ENCODE data around the gene TFAP2A. TPM values are rescaled to one million over a fixed set of nuclear protein-coding genes. Genes with fewer than 3 reads are reported as not detected.

Gene TFAP2A
- total RNA-seq = 0.78 and 2.1 TPM in 2 replicates

GRCh38 chr6:10414756-10415616, at the start of gene TFAP2A:
Gene TFAP2A (minus strand): TSS chr6:10415074. CDS start chr6:10414991, 83 bp downstream.
- DNase-seq (ENCODE audit: low read depth, low spot score) = peak; percentile 66

- no peak for DNase-seq (ENCODE audit: low read depth, low spot score)
Observed at GRCh38 chr6:10463491-10464481, 48.9 kb upstream of the TFAP2A start.

- no peak for DNase-seq (ENCODE audit: low read depth, low spot score)
Observed at GRCh38 chr6:10463040-10463439, 48.2 kb upstream of the TFAP2A start.

GRCh38 chr6:10461850-10462249, 47.0 kb upstream of the TFAP2A start:
- DNase-seq (ENCODE audit: low read depth, low spot score) = no peak

- no peak for DNase-seq (ENCODE audit: low read depth, low spot score)
Observed at GRCh38 chr6:10460096-10460495, 45.2 kb upstream of the TFAP2A start.

GRCh38 chr6:10458287-10458686, 43.4 kb upstream of the TFAP2A start:
- DNase-seq (ENCODE audit: low read depth, low spot score) = no peak

- no peak for DNase-seq (ENCODE audit: low read depth, low spot score)
Observed at GRCh38 chr6:10453596-10453995, 38.7 kb upstream of the TFAP2A start.

- no peak for DNase-seq (ENCODE audit: low read depth, low spot score)
Observed at GRCh38 chr6:10451828-10452509, 37.1 kb upstream of the TFAP2A start.

GRCh38 chr6:10451394-10451793, 36.5 kb upstream of the TFAP2A start:
- no peak for DNase-seq (ENCODE audit: low read depth, low spot score)

GRCh38 chr6:10449751-10450150, 34.9 kb upstream of the TFAP2A start:
- no peak for DNase-seq (ENCODE audit: low read depth, low spot score)

GRCh38 chr6:10448096-10448495, 33.2 kb upstream of the TFAP2A start:
- DNase-seq (ENCODE audit: low read depth, low spot score) = no peak

- no peak for DNase-seq (ENCODE audit: low read depth, low spot score)
Observed at GRCh38 chr6:10446548-10446947, 31.7 kb upstream of the TFAP2A start.

- no peak for DNase-seq (ENCODE audit: low read depth, low spot score)
Observed at GRCh38 chr6:10441655-10442009, 26.8 kb upstream of the TFAP2A start.

- DNase-seq (ENCODE audit: low read depth, low spot score) = no peak
Observed at GRCh38 chr6:10441004-10441654, 26.3 kb upstream of the TFAP2A start.

GRCh38 chr6:10437891-10438290, 23.0 kb upstream of the TFAP2A start:
- no peak for DNase-seq (ENCODE audit: low read depth, low spot score)

- no peak for DNase-seq (ENCODE audit: low read depth, low spot score)
Observed at GRCh38 chr6:10434235-10434634, 19.4 kb upstream of the TFAP2A start.

GRCh38 chr6:10433322-10433721, 18.4 kb upstream of the TFAP2A start:
- no peak for DNase-seq (ENCODE audit: low read depth, low spot score)

GRCh38 chr6:10431423-10432164, 16.7 kb upstream of the TFAP2A start:
- no peak for DNase-seq (ENCODE audit: low read depth, low spot score)

- no peak for DNase-seq (ENCODE audit: low read depth, low spot score)
Observed at GRCh38 chr6:10429638-10430427, 15.0 kb upstream of the TFAP2A start.
